HG02571 (cell line): ENCODE measurements around the gene YWHAH.
A peak's percentile ranks its signal among the peaks of the same experiment; 100 is the strongest.

ENCODE experiments used
- ATAC-seq: cut with Tn5 transposase; IDR thresholded peaks from one replicate; pipeline ENCODE4 v1.9.1; 2021; ENCODE audit warnings: mild to moderate bottlenecking, moderate library complexity; ENCODE audit not compliant: unreplicated experiment

Gene YWHAH

GRCh38 chr22:31947296-31947695, 3.0 kb downstream of the YWHAH start:
- ATAC-seq, result no peak

GRCh38 chr22:31948002-31948401, 3.7 kb downstream of the YWHAH start:
- ATAC-seq, result no peak

- no peak for ATAC-seq
These were observed 5.9 kb downstream of the YWHAH start for GRCh38 chr22:31950226-31950625.

GRCh38 chr22:31951194-31952093, 7.1 kb downstream of the YWHAH start:
- ATAC-seq, result no peak

GRCh38 chr22:31952094-31952401, 7.7 kb downstream of the YWHAH start:
- ATAC-seq, result no peak

- ATAC-seq, result no peak
These were observed 8.1 kb downstream of the YWHAH start for GRCh38 chr22:31952472-31952871.

- ATAC-seq, result no peak
These were observed 8.9 kb downstream of the YWHAH start for GRCh38 chr22:31953261-31953660.

GRCh38 chr22:31954535-31955523, 10.5 kb downstream of the YWHAH start:
- no peak for ATAC-seq

GRCh38 chr22:31956360-31956759, 12.0 kb downstream of the YWHAH start:
- ATAC-seq, result no peak

GRCh38 chr22:31957970-31958594, 13.7 kb downstream of the YWHAH start:
- ATAC-seq, result no peak

GRCh38 chr22:31958625-31959239, 14.4 kb downstream of the YWHAH start:
- no peak for ATAC-seq

GRCh38 chr22:31960767-31961166, 16.4 kb downstream of the YWHAH start:
- no peak for ATAC-seq

GRCh38 chr22:31962387-31963125, 18.2 kb downstream of the YWHAH start:
- no peak for ATAC-seq

- ATAC-seq, result no peak
These were observed 23.7 kb downstream of the YWHAH start for GRCh38 chr22:31968022-31968421.

GRCh38 chr22:31969789-31970489, 25.6 kb downstream of the YWHAH start:
- no peak for ATAC-seq

- peak; percentile 62 for ATAC-seq
These were observed 26.4 kb downstream of the YWHAH start for GRCh38 chr22:31970490-31971444.

GRCh38 chr22:31972180-31972579, 27.8 kb downstream of the YWHAH start:
- no peak for ATAC-seq

- no peak for ATAC-seq
These were observed 29.4 kb downstream of the YWHAH start for GRCh38 chr22:31973739-31974138.
